WTC11 (cell line): ENCODE data around the gene GALNTL6.

Experiments
- CTCF ChIP-seq: fragments of 200-600 bp; IDR thresholded peaks from 2 replicates; pipeline ENCODE4 v1.8.0; 2022; ENCODE audit warnings: antibody characterized with exemption
- MXD4 ChIP-seq: fragments of 250-450 bp; sonication (Bioruptor Pico); IDR thresholded peaks from 2 replicates; pipeline ENCODE4 v1.8.0; 2021; ENCODE audit warnings: mild to moderate bottlenecking, moderate library complexity, borderline replicate concordance
- TEAD1 ChIP-seq: sonication (generic); formaldehyde crosslinking; IDR thresholded peaks from 2 replicates; pipeline ENCODE4 v1.8.0; 2022; ENCODE audit warnings: mild to moderate bottlenecking, missing genetic modification reagents
- TF ChIP-seq, protein P1 (sequence below): sonication (generic); formaldehyde crosslinking; conservative IDR thresholded peaks from 2 replicates; pipeline ENCODE4 v1.8.1; 2022; ENCODE audit warnings: mild to moderate bottlenecking, missing genetic modification reagents

GRCh38 chr4:173052439-173052838 is 1239.2 kb downstream of the GALNTL6 start:
- no peak for TF ChIP-seq MXD4 (CRISPR knock-in tag)
- TF ChIP-seq, protein P1, sequence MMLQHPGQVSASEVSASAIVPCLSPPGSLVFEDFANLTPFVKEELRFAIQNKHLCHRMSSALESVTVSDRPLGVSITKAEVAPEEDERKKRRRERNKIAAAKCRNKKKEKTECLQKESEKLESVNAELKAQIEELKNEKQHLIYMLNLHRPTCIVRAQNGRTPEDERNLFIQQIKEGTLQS (CRISPR knock-in tag), result no peak
- no peak for TF ChIP-seq TEAD1 (CRISPR knock-in tag)
- no peak for TF ChIP-seq CTCF
